ENCODE measurements around the gene PDGFD. TPM values are rescaled to one million over a fixed set of nuclear protein-coding genes. Genes with fewer than 3 reads are reported as not detected.

The PDGFD gene
- total RNA-seq, 1 experiment from 2014 or later = 1.7 TPM

DNA sequence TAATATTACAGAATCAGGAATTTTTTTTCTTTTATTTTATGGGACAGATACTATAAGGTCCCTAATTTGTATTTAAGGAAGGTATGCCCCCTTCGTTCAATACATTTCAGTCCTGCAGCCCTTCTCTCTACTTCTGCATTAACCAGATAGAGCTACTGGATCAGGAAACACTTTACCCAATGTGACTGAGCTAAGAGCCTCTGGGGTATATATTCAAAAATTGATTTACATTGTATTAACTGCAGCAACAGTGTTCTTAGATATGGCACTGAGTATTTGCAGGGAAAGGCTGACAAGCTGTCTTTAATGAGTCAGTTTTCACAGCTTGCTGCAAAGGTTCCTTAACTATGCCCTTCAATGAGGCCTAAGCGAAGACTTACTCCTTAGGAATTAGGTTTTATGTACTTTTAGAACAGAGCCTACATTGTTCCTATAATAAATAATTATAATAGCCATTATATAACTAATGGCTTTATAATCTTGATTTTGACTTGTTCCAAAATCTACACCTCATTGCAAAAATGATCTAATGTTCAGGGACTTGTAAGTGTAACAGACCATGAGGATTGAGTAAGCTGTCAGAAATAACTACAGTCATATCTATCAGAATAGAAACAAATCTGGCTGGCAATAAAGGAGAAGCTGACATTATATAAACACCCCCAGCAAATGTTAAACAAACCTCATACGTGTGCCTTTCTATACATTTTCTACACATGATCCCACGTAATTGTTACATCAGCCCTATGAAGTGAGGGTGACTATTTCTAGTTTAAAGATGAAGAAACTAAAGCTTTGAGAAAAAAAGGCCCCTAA, 72.5 kb downstream of the PDGFD start:
- no peaks in the 10 kb centered on the region for H3K9me3 ChIP-seq (ENCODE audit: control insufficient read depth, low read depth, low read length)

More for the DNA sequence above, 72.5 kb downstream of the PDGFD start:
- Histone ChIP-seq H4K91ac (ENCODE audit: insufficient read length, low read depth, low read length) (no peak overlapping the region), H3K23ac (ENCODE audit: insufficient read length, low read depth, low read length) (no peak overlapping the region), H2BK12ac (ENCODE audit: insufficient read length, low read depth, low read length) (no peak overlapping the region), H4K20me1 (ENCODE audit: control insufficient read depth, insufficient read depth, insufficient read length) (no peaks in the 10 kb centered on the region), H3K4me2 (ENCODE audit: insufficient read depth, insufficient read length, low read length) (no peak overlapping the region), H3K18ac (ENCODE audit: insufficient read length, low read depth, low read length) (no peak overlapping the region), H2AFZ (ENCODE audit: low read length) (no peak overlapping the region), H3K4ac (ENCODE audit: low read depth, low read length) (no peak overlapping the region), H3K27me3 (ENCODE audit: insufficient read depth, low read length) (no peaks in the 10 kb centered on the region), H3K9ac (ENCODE audit: extremely low read depth, insufficient read length, low read length) (no peak overlapping the region), H3T11ph (ENCODE audit: low read length) (no peak overlapping the region), H3K79me1 (ENCODE audit: insufficient read depth, low read depth, low read length, poor library complexity, severe bottlenecking) (no peaks in the 10 kb centered on the region), H4K5ac (ENCODE audit: insufficient read length, low read depth, low read length) (no peak overlapping the region), H3K14ac (ENCODE audit: insufficient read depth, low read length) (no peak overlapping the region), H3K23me2 (ENCODE audit: insufficient read length, low read depth, low read length, poor library complexity, severe bottlenecking) (no peaks in the 10 kb centered on the region), H3K4me1 (ENCODE audit: insufficient read depth, low read length) (no peaks in the 10 kb centered on the region), H2AK5ac (ENCODE audit: insufficient read length, low read length) (no peak overlapping the region), H2BK120ac (ENCODE audit: low read depth, low read length, poor library complexity, severe bottlenecking) (no peak overlapping the region), H2BK15ac (ENCODE audit: low read depth, low read length) (no peak overlapping the region), H4K8ac (replicated peaks; ENCODE audit: insufficient read length, low read depth, low read length) (no peak overlapping the region), H2BK5ac (ENCODE audit: insufficient read length, low read length) (no peak overlapping the region), H3K56ac (ENCODE audit: insufficient read length, low read depth, low read length) (no peak overlapping the region), H3K79me2 (ENCODE audit: insufficient read depth, low read length) (no peaks in the 10 kb centered on the region), H3K27ac (ENCODE audit: insufficient read length, low read depth, low read length) (no peak overlapping the region), H2BK20ac (ENCODE audit: low read depth, low read length, poor library complexity, severe bottlenecking) (no peak overlapping the region)
- DNase-seq = no peak
- Mint-ChIP-seq H3K4me1 (no peaks in the 10 kb centered on the region), H3K27ac (no peak overlapping the region), H3K36me3 (ENCODE audit: insufficient read depth in 1 of 3, low read depth in 3 of 3) (no peaks in the 10 kb centered on the region), H3K9me3 (no peaks in the 10 kb centered on the region; a peak in 1 of 5 replicates), H3K27me3 (ENCODE audit: low read depth) (no peaks in the 10 kb centered on the region), H3K4me3 (no peak overlapping the region)
- WGBS (ENCODE audit: extremely low coverage, insufficient read length, low lambda C conversion rate) = no CpG with 5 or more reads among the region's 4 CpGs
- TF ChIP-seq, protein P1, sequence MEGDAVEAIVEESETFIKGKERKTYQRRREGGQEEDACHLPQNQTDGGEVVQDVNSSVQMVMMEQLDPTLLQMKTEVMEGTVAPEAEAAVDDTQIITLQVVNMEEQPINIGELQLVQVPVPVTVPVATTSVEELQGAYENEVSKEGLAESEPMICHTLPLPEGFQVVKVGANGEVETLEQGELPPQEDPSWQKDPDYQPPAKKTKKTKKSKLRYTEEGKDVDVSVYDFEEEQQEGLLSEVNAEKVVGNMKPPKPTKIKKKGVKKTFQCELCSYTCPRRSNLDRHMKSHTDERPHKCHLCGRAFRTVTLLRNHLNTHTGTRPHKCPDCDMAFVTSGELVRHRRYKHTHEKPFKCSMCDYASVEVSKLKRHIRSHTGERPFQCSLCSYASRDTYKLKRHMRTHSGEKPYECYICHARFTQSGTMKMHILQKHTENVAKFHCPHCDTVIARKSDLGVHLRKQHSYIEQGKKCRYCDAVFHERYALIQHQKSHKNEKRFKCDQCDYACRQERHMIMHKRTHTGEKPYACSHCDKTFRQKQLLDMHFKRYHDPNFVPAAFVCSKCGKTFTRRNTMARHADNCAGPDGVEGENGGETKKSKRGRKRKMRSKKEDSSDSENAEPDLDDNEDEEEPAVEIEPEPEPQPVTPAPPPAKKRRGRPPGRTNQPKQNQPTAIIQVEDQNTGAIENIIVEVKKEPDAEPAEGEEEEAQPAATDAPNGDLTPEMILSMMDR (conservative IDR thresholded peaks at IDR 0.05) = no peak
